ENCODE data around the gene CNOT11.

The CNOT11 gene

DNA sequence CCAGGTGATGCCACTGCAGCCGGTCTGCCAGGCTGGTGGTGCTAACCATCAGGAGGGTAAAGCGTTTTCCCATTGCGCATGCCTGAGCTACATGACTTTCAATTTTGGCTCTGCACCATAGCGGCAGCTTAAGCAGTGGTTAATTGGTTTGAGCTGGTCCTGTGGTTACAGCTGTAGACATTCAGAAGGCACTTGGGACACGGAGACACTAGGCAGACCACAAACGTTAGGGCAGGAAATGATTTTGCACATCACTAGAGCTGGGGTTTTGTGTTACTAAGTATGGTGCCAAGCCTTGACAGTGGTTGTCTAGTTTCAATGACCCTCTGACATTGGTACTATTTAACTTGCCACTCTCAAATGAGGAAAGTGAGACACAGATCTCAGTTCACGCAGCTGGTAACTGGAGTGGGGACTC is 28.9 kb upstream of the CNOT11 start:
- Histone ChIP-seq H3K9me3 (ENCODE audit: severe bottlenecking) (no peaks in the 10 kb centered on the region), H3K27me3 (ENCODE audit: insufficient read depth, low read depth, severe bottlenecking) (no peaks in the 10 kb centered on the region), H3K27ac (no peak overlapping the region), H3K36me3 (no peaks in the 10 kb centered on the region), H3K4me3 (ENCODE audit: low read depth, low read length) (no peak overlapping the region)
- TF ChIP-seq, protein P1, sequence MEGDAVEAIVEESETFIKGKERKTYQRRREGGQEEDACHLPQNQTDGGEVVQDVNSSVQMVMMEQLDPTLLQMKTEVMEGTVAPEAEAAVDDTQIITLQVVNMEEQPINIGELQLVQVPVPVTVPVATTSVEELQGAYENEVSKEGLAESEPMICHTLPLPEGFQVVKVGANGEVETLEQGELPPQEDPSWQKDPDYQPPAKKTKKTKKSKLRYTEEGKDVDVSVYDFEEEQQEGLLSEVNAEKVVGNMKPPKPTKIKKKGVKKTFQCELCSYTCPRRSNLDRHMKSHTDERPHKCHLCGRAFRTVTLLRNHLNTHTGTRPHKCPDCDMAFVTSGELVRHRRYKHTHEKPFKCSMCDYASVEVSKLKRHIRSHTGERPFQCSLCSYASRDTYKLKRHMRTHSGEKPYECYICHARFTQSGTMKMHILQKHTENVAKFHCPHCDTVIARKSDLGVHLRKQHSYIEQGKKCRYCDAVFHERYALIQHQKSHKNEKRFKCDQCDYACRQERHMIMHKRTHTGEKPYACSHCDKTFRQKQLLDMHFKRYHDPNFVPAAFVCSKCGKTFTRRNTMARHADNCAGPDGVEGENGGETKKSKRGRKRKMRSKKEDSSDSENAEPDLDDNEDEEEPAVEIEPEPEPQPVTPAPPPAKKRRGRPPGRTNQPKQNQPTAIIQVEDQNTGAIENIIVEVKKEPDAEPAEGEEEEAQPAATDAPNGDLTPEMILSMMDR (IDR thresholded peaks at IDR 0.05; ENCODE audit: low read depth, low read length): no peak
- DNase-seq: no peak

DNA sequence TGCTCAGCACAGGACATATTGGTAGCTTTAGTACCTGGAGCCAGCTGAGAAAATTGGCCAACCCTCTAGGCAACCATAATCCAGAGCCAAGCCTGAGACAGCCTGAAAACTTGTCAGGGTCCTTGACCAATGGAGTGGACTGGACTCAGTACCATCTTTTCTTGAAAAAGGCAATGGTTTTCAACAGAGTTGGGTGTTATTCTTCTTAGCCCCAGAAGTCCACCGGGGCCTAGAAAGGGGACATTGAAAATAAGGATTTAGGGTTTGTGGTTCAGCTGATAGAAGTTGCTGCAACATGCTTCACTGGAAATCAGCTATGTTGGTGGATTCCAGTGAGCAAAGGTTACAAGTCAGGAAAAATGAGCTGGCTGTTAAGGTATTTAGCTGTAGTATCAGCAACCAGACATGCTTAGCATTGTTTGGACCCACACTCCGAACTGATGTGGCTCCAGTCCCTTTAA is 22.1 kb upstream of the CNOT11 start:
- TF ChIP-seq, protein P1 (IDR thresholded peaks at IDR 0.05; ENCODE audit: low read depth, low read length): no peak
- H3K4me3 ChIP-seq (ENCODE audit: low read depth, low read length): no peak overlapping the region
- H3K27ac ChIP-seq: no peak overlapping the region
- DNase-seq: no peak
- no peaks in the 10 kb centered on the region; the same call in 1 of the 2 replicates for H3K36me3 ChIP-seq
- H3K9me3 ChIP-seq (ENCODE audit: severe bottlenecking): peaks cover 18% of the 10 kb centered on the region
- H3K27me3 ChIP-seq (ENCODE audit: insufficient read depth, low read depth, severe bottlenecking): no peaks in the 10 kb centered on the region

DNA sequence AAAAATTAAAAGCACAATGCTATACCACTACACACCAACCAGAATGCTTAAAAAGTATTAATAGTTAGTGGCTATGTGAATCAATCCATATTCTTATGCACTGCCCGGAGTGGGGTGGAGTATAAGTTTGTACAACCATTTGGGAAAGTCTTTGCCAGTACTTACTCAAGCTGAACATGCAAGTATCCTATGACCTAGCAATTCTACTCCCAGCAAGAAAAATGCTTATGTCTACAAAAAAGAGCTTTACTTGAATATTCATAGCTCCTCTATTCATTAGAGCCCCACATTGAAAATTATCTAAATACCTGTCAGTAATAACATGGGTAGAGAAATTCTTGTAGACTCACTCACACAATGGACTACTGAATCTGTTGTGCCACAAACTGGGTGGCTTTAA is 21.4 kb upstream of the CNOT11 start:
- Histone ChIP-seq H3K36me3 (no peaks in the 10 kb centered on the region; the same call in 1 of the 2 replicates), H3K9me3 (ENCODE audit: severe bottlenecking) (peaks cover 24% of the 10 kb centered on the region), H3K4me3 (ENCODE audit: low read depth, low read length) (no peak overlapping the region), H3K27ac (no peak overlapping the region), H3K27me3 (ENCODE audit: insufficient read depth, low read depth, severe bottlenecking) (no peaks in the 10 kb centered on the region)
- no peak for DNase-seq
- TF ChIP-seq, protein P1 (IDR thresholded peaks at IDR 0.05; ENCODE audit: low read depth, low read length): no peak

DNA sequence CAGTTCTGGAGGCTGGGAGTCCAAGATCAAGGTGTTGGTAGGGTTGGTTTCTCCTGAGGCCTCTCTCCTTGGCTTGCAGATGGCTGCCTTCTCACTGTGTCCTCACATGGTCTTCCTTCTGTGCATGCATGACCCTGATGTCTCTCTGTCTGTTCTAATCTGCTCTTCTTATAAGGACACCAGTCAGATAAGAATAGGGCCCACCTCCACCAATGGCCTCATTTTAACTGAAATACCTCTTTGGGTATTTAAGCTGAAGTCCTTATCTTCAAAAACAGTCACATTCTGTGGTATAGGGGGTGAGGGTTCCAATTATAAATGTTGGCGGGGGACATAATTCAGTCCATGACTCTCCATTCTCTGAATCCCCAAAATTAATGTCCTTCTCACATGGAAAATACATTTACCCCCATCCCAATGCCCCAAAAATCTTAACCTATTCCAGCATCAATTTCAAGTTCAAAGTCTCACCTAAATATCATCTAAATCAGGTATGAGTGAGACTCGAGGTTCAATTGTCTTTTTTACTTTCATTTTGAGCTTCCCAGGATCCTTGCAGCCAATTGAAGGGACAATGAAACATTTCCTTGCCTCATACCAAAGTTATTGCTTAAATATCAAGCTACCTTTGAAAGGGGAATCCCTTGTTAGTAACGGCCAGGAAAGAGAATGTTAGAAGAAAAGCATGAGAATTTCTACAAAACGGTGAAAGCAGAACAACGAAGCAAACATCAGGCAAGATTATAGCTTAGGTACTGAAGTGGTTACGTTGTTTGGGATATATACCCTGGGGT is 20.6 kb upstream of the CNOT11 start:
- no peak for DNase-seq
- no peak overlapping the region for H3K27ac ChIP-seq
- no peaks in the 10 kb centered on the region; the same call in 1 of the 2 replicates for H3K36me3 ChIP-seq
- no peak overlapping the region for H3K4me3 ChIP-seq (ENCODE audit: low read depth, low read length)
- TF ChIP-seq, protein P1 (IDR thresholded peaks at IDR 0.05; ENCODE audit: low read depth, low read length): no peak
- H3K27me3 ChIP-seq (ENCODE audit: insufficient read depth, low read depth, severe bottlenecking): no peaks in the 10 kb centered on the region
- peaks cover 28% of the 10 kb centered on the region for H3K9me3 ChIP-seq (ENCODE audit: severe bottlenecking)

DNA sequence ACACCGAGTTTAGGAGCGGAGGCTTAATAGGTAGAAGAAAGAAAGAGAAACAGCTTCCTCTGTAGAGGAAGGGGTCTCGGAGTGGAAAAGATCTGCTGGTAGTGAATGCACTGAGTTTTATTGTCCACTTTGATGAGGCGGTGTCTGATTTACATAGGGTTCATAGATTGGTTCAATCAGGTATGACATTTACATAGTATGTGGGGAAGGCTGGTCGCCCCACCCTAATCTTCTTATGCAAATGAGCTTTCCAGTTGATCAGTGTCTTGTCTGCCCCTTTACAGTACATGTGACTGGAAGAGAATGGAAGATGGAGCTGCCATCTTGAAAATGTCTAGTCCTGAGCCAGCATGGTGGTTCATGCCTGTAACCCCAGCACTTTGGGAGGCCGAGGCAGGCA is 19.9 kb upstream of the CNOT11 start:
- Histone ChIP-seq H3K4me3 (ENCODE audit: low read depth, low read length) (no peak overlapping the region), H3K27me3 (ENCODE audit: insufficient read depth, low read depth, severe bottlenecking) (no peaks in the 10 kb centered on the region), H3K27ac (no peak overlapping the region), H3K9me3 (ENCODE audit: severe bottlenecking) (peaks cover 28% of the 10 kb centered on the region), H3K36me3 (no peaks in the 10 kb centered on the region; the same call in 1 of the 2 replicates)
- DNase-seq: no peak
- TF ChIP-seq, protein P1 (IDR thresholded peaks at IDR 0.05; ENCODE audit: low read depth, low read length): no peak
